GM15510 (cell line): ENCODE results near the gene IL32.

Source experiments
- POLR2A ChIP-seq: IDR thresholded peaks from 3 replicates; pipeline ENCODE4 v1.6.1; 2011; ENCODE audit warnings: borderline replicate concordance; ENCODE audit not compliant: insufficient read length; ENCODE audit errors: extremely low read depth

IL32 gene

GRCh38 chr16:3038896-3039295 is 26.5 kb upstream of the IL32 start:
- no peak for TF ChIP-seq POLR2A

- TF ChIP-seq POLR2A = no peak
These were observed 23.1 kb upstream of the IL32 start for GRCh38 chr16:3042376-3042775.

GRCh38 chr16:3044708-3045107 is 20.7 kb upstream of the IL32 start:
- TF ChIP-seq POLR2A = no peak

GRCh38 chr16:3045758-3046640 is 19.4 kb upstream of the IL32 start, which contains the start of gene MMP25:
MMP25 (plus strand) TSS chr16:3046561; CDS start chr16:3046918, 357 bp downstream.
- no peak for TF ChIP-seq POLR2A

GRCh38 chr16:3046641-3047386 is 18.6 kb upstream of the IL32 start:
- no peak for TF ChIP-seq POLR2A

GRCh38 chr16:3047387-3047720 is 18.1 kb upstream of the IL32 start:
- TF ChIP-seq POLR2A = no peak

- no peak for TF ChIP-seq POLR2A
These were observed 15.4 kb upstream of the IL32 start for GRCh38 chr16:3049921-3050481.

- TF ChIP-seq POLR2A = no peak
These were observed 15.0 kb upstream of the IL32 start for GRCh38 chr16:3050487-3050886.

- no peak for TF ChIP-seq POLR2A
These were observed 14.4 kb upstream of the IL32 start for GRCh38 chr16:3051009-3051408.

GRCh38 chr16:3051494-3051893 is 13.9 kb upstream of the IL32 start:
- no peak for TF ChIP-seq POLR2A

GRCh38 chr16:3054965-3055733 is 10.3 kb upstream of the IL32 start:
- no peak for TF ChIP-seq POLR2A

- TF ChIP-seq POLR2A = no peak
These were observed 8.9 kb upstream of the IL32 start for GRCh38 chr16:3056336-3057180.

GRCh38 chr16:3057181-3058138 is 8.0 kb upstream of the IL32 start:
- TF ChIP-seq POLR2A = no peak
